Activated naive CD4-positive, alpha-beta T cell treated with anti-CD3 and anti-CD28 coated beads, Interleukin-2, amount 50 U/mL, for 24 hours (primary cell): ENCODE measurements around the gene SPATS1.
A peak's percentile ranks its signal among the peaks of the same experiment; 100 is the strongest.

Experiments
- H3K27ac Mint-ChIP-seq: one replicate; pipeline ENCODE4 v1.8.0; 2021; ENCODE audit warnings: mild to moderate bottlenecking, mixed read lengths
- H3K27me3 Mint-ChIP-seq: one replicate; pipeline ENCODE4 v1.8.0; 2021; ENCODE audit warnings: mixed read lengths
- H3K36me3 Mint-ChIP-seq: one replicate; pipeline ENCODE4 v1.8.0; 2021; ENCODE audit warnings: mixed read lengths
- H3K4me1 Mint-ChIP-seq: one replicate; pipeline ENCODE4 v1.8.0; 2021; ENCODE audit warnings: mixed read lengths
- H3K4me3 Mint-ChIP-seq: one replicate; pipeline ENCODE4 v1.8.0; 2021; ENCODE audit warnings: mild to moderate bottlenecking, mixed read lengths
- H3K9me3 Mint-ChIP-seq: one replicate; pipeline ENCODE4 v1.8.0; 2021; ENCODE audit warnings: mixed read lengths

SPATS1 gene

DNA sequence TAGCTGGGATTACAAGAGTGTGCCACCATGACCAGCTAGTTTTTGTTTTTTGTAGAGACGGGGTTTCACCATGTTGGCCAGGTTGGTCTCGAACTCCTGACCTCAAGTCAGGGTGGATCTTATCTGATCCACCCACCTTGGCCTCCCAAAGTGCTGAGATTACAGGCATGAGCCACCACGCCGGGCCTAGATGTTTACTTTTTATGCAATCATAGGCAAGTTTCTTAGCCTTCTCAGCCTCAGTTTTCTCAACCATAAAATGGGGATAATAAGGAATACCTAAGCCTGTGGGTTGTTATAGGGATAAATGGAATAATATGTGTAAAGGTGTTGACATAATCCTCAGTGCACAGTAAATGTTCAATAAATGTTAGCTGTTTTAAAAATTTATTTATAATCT, 9.8 kb downstream of the SPATS1 start:
- Mint-ChIP-seq H3K9me3 (no peaks in the 10 kb centered on the region), H3K36me3 (no peaks in the 10 kb centered on the region), H3K4me1 (no peaks in the 10 kb centered on the region), H3K27ac (no peak overlapping the region), H3K27me3 (no peaks in the 10 kb centered on the region), H3K4me3 (no peak overlapping the region)

GRCh38 chr6:44353336-44353735, 10.9 kb downstream of the SPATS1 start:
- Mint-ChIP-seq H3K9me3 (no peaks in the 10 kb centered on the region), H3K4me3 (no peak overlapping the region), H3K27me3 (no peaks in the 10 kb centered on the region), H3K36me3 (no peaks in the 10 kb centered on the region), H3K27ac (no peak overlapping the region), H3K4me1 (no peaks in the 10 kb centered on the region)

DNA sequence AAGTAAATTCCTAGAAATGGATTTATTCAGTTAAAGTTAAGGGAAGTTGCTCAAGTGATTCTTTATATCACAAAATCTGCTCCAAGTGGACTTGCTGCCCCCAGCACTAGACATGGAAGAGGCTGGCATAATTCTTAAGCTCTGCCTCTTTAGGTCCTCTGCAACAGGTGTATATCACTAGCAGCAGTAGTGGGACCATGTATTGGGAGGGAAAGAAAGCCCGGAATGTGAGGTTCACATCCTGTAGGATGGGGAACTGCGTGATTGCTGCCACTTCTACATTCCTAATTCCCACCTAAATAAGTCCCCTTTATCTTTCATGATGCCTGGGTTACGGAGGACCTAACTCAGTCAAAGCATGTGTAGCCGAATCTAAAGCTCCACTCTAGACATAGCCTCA, 13.2 kb downstream of the SPATS1 start:
- no peaks in the 10 kb centered on the region for H3K27me3 Mint-ChIP-seq

DNA sequence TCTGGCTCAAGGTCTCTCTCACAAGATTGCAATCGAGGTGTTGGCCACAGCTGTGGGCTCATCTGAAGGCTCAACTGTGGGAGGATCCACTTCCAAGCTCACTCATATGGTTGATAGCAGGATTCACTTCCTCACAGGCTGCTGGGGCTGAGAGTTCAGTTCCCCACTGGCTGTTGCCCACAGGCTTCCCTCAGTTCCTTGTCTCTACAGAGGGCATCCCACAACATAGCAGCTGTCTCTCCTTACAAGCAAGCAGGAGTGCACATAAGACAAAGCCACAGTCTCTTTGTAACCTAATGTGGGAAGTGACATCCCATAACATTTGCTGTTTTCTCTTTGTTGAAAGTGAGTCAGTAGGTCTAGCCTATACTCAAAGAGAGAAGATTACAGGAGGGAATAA, 14.0 kb downstream of the SPATS1 start:
- Mint-ChIP-seq H3K4me1 (no peaks in the 10 kb centered on the region), H3K9me3 (no peaks in the 10 kb centered on the region), H3K27me3 (no peaks in the 10 kb centered on the region), H3K27ac (no peak overlapping the region), H3K4me3 (no peak overlapping the region), H3K36me3 (no peaks in the 10 kb centered on the region)

More for the DNA sequence above, 13.2 kb downstream of the SPATS1 start:
- Mint-ChIP-seq H3K4me1 (no peaks in the 10 kb centered on the region), H3K27ac (no peak overlapping the region), H3K4me3 (no peak overlapping the region), H3K36me3 (no peaks in the 10 kb centered on the region), H3K9me3 (no peaks in the 10 kb centered on the region)

DNA sequence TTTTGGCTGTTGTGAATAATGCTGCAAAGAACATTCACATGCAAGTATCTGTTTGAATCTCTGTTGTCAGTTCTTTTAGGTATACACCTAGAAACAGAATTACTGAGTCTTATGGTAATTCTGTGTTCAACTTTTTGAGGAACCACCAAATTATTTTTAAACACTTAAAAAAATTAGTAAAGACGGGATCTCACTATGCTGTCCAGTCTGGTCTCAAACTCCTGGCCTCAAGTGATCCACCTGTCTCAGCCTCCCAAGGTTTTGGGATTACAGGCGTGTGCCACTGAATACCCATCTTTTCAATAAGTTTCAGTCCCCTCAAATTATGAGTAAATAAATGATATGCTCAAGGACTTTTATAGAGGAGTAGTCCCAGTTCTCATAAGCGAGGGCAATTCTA, 17.5 kb downstream of the SPATS1 start:
- Mint-ChIP-seq H3K4me3 (no peak overlapping the region), H3K27ac (no peak overlapping the region), H3K4me1 (no peaks in the 10 kb centered on the region), H3K27me3 (no peaks in the 10 kb centered on the region), H3K9me3 (no peaks in the 10 kb centered on the region), H3K36me3 (no peaks in the 10 kb centered on the region)

DNA sequence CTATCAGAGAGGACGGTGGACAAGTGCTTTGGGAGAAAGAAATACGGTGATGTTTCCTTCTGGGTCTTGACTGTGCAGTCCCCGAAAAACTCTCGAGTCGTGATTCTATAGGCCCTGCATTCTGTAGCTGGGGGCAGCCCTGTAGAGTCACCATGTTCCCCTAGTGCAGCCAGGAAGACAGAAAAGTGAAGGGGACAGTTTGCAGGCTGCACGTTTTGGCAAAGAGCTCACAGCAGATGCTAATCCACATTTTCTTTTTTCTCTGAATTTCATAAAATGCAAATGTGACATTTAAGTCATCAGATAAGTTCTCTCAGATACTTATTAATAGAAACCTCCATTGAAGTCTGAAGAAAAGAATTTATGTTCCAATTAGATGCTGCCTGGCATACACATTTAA, 19.5 kb downstream of the SPATS1 start:
- no peak overlapping the region for H3K27ac Mint-ChIP-seq
- no peaks in the 10 kb centered on the region for H3K36me3 Mint-ChIP-seq
- no peaks in the 10 kb centered on the region for H3K27me3 Mint-ChIP-seq
- no peaks in the 10 kb centered on the region for H3K9me3 Mint-ChIP-seq
- H3K4me1 Mint-ChIP-seq, result no peaks in the 10 kb centered on the region
- H3K4me3 Mint-ChIP-seq, result no peak overlapping the region

DNA sequence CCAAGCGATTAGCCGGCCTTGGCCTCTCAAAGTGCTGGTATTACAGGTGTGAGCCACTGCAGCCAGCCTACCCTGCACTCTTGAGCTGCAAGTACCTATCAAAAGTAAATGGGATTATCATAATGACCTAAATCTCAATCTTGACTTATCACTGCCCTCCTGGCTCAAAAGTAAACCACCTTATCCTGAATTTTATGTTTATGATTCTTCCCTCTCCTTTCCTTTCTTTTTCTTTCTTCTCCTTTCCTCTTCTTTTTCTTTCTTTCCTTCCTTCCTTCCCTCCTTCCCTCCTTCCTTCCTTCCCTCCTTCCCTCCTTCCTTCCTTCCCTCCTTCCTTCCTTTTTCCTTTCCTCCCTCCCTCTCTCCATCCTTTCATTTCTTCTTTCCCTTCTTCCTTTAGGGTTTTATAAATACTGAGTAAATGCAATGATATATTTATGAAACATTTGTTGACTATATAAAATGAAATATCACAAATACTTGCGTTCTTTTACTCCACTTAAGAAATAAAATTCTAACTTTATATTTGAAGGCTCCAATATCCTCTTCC, 21.0 kb downstream of the SPATS1 start:
- H3K4me1 Mint-ChIP-seq, result no peaks in the 10 kb centered on the region
- no peaks in the 10 kb centered on the region for H3K36me3 Mint-ChIP-seq
- no peaks in the 10 kb centered on the region for H3K9me3 Mint-ChIP-seq
- peaks cover 3% of the 10 kb centered on the region for H3K27me3 Mint-ChIP-seq
- H3K27ac Mint-ChIP-seq, result no peak overlapping the region
- H3K4me3 Mint-ChIP-seq, result no peak overlapping the region

GRCh38 chr6:44366781-44367180, 24.3 kb downstream of the SPATS1 start:
- Mint-ChIP-seq H3K27me3 (peaks cover 6% of the 10 kb centered on the region), H3K27ac (no peak overlapping the region), H3K9me3 (no peaks in the 10 kb centered on the region), H3K4me3 (no peak overlapping the region), H3K4me1 (no peaks in the 10 kb centered on the region), H3K36me3 (no peaks in the 10 kb centered on the region)

DNA sequence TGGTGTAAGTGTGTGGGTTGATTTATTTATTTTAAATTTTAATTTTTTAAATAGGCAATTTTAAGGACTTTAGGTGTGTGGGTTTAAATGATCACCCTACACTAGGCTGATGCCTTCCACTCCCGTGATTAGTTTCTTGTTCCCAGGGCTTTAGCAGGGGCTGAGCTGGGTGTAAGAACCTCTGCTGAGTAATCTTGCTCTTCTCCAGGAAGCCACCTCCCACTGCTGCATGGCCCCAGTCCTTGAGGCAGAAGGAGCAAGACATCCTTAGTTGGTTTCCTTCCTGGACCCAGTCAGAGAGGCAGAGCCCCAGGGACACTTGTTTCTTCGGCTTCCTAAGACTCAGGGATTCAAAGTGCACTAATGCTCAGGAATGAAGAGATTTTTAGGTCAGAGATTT, 25.2 kb downstream of the SPATS1 start:
- Mint-ChIP-seq H3K36me3 (no peaks in the 10 kb centered on the region), H3K27ac (no peak overlapping the region)

GRCh38 chr6:44373051-44373450, 30.6 kb downstream of the SPATS1 start:
- Mint-ChIP-seq H3K9me3 (no peaks in the 10 kb centered on the region), H3K27me3 (peaks cover 10% of the 10 kb centered on the region), H3K4me3 (no peak overlapping the region), H3K27ac (no peak overlapping the region), H3K36me3 (no peaks in the 10 kb centered on the region), H3K4me1 (no peaks in the 10 kb centered on the region)

More for the DNA sequence above, 25.2 kb downstream of the SPATS1 start:
- H3K27me3 Mint-ChIP-seq, result peaks cover 6% of the 10 kb centered on the region
- H3K4me3 Mint-ChIP-seq, result no peak overlapping the region
- H3K9me3 Mint-ChIP-seq, result no peaks in the 10 kb centered on the region
- H3K4me1 Mint-ChIP-seq, result no peaks in the 10 kb centered on the region

DNA sequence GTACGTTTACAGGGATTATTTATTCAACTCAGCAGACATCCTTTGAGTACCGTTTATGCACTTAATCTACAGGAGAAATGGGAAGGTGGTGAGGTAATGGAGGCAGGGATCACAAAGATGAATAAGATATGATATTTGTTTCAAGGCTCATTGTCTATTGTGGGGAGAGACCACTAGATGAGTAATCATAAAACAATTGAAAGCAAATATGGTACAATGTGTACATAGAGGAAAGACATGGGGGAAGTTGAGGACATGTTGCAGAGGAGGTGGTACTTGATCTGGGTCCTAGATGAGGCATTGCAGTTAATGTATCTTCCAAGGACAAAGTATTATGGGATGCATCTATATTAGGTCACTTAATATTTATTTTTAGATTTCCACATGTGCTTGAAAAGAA, 31.3 kb downstream of the SPATS1 start:
- H3K9me3 Mint-ChIP-seq, result no peaks in the 10 kb centered on the region
- no peak overlapping the region for H3K4me3 Mint-ChIP-seq
- H3K36me3 Mint-ChIP-seq, result no peaks in the 10 kb centered on the region
- no peaks in the 10 kb centered on the region for H3K4me1 Mint-ChIP-seq
- no peak overlapping the region for H3K27ac Mint-ChIP-seq
- H3K27me3 Mint-ChIP-seq, result peaks cover 5% of the 10 kb centered on the region

GRCh38 chr6:44375071-44375470, 32.6 kb downstream of the SPATS1 start:
- Mint-ChIP-seq H3K4me1 (no peaks in the 10 kb centered on the region), H3K36me3 (no peaks in the 10 kb centered on the region), H3K9me3 (no peaks in the 10 kb centered on the region), H3K4me3 (no peak overlapping the region), H3K27ac (no peak overlapping the region), H3K27me3 (peaks cover 5% of the 10 kb centered on the region)

- H3K27ac Mint-ChIP-seq, result no peak overlapping the region
- H3K4me1 Mint-ChIP-seq, result no peaks in the 10 kb centered on the region
- H3K4me3 Mint-ChIP-seq, result no peak overlapping the region
- H3K27me3 Mint-ChIP-seq, result peaks cover 3% of the 10 kb centered on the region
- H3K36me3 Mint-ChIP-seq, result no peaks in the 10 kb centered on the region
- H3K9me3 Mint-ChIP-seq, result no peaks in the 10 kb centered on the region
Measured at GRCh38 chr6:44377484-44377883, 35.0 kb downstream of the SPATS1 start.

DNA sequence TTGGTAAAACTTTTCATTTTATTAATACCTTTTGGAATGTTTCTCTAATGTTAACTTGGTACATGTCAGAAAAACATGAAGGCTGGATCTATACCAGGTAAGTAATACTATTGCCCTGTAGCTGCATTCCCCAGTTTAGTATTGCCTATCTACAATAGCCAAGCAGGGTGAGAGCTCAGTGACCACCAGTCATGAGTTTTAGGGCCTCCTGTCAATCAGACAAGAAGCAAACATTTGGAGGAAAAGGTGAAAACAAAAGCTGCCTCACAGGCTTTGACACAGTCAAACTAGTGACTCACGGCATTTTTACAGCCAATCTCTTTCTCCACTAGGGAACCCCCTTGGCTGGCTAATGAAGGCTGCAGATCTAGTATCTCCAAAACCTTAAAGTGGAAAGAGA, 35.5 kb downstream of the SPATS1 start:
- Mint-ChIP-seq H3K36me3 (no peaks in the 10 kb centered on the region), H3K4me1 (no peaks in the 10 kb centered on the region), H3K27me3 (peaks cover 3% of the 10 kb centered on the region), H3K9me3 (no peaks in the 10 kb centered on the region), H3K27ac (no peak overlapping the region), H3K4me3 (no peak overlapping the region)

DNA sequence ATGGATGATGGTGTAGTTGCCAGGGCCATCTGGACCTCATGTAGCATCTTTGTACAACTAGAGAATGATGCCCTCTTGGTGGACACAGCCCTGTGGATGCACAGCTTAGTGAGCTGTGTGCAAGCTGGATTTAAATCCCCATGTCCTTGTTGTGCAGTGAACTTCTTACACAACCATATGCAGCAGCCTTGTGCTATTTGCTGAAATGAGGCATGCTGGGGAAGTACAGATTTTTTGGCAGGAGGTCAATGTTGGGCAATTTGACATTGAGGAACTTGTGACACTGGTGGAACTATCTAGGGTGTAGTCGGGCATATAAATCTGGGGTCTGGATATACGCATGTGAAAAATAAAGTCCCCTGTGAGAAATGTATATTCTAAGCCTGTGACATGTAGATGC, 39.3 kb downstream of the SPATS1 start:
- Mint-ChIP-seq H3K4me1 (peaks cover 4% of the 10 kb centered on the region), H3K9me3 (no peaks in the 10 kb centered on the region), H3K27ac (no peak overlapping the region), H3K36me3 (no peaks in the 10 kb centered on the region), H3K4me3 (no peak overlapping the region), H3K27me3 (no peaks in the 10 kb centered on the region)

GRCh38 chr6:44386364-44386928, 44.0 kb downstream of the SPATS1 start:
- Mint-ChIP-seq H3K36me3 (peaks cover 8% of the 10 kb centered on the region), H3K4me3 (peak overlapping the region; percentile 94), H3K27me3 (no peaks in the 10 kb centered on the region), H3K9me3 (no peaks in the 10 kb centered on the region), H3K4me1 (peaks cover 40% of the 10 kb centered on the region), H3K27ac (peak overlapping the region; percentile 98)

GRCh38 chr6:44386929-44387345, 44.5 kb downstream of the SPATS1 start:
- peak overlapping the region; percentile 98 for H3K27ac Mint-ChIP-seq
- H3K36me3 Mint-ChIP-seq, result peaks cover 13% of the 10 kb centered on the region
- no peaks in the 10 kb centered on the region for H3K9me3 Mint-ChIP-seq
- H3K27me3 Mint-ChIP-seq, result no peaks in the 10 kb centered on the region
- peak overlapping the region; percentile 94 for H3K4me3 Mint-ChIP-seq
- peaks cover 45% of the 10 kb centered on the region for H3K4me1 Mint-ChIP-seq
